Dedifferentiated amniotic fluid mesenchymal stem cell (primary cell): Measurements from ENCODE around the gene TTC31.

Experiments
- DNase-seq: peaks from one replicate; pipeline ENCODE4 v3.0.0-alpha.2; 2016; ENCODE audit errors: extremely low spot score

TTC31 gene

DNA sequence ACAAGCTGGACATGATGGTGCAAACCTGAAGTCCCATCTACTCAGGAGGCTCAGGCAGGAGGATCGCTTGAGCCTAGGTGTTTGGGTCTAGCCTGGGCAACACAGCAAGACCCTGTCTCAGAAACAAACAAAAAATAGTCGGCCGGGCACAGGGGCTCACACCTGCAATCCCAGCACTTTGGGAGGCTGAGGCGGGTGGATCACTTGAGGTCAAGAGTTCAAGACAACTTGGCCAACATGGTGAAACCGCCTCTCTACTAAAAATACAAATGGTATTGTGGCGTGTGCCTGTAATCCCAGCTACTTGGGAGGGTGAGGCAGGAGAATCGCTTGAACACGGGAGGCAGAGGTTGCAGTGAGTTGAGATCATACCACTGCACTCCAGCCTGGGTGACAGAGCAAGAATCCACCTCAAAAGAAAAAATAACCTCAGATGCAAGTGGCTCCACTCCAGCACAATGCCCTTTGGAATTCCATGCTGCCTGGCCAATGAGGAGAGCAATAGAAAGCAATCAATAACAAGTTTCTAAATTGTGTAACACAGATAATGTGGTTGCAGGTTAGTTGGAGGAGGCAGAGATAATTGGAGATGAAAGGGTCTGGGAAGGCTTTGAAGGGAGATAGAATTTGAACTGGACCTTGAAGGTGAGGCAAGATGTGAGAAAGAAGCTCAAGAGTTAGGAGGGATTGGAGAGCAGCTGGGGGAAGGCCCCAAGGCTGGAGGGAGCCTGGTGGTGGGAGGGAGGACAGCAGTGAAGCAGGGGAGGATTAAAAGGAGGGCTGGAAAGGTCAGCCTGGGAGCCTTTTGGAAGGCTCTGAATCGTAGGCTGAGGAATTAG, 6.0 kb downstream of the TTC31 start:
- DNase-seq, result no peak

DNA sequence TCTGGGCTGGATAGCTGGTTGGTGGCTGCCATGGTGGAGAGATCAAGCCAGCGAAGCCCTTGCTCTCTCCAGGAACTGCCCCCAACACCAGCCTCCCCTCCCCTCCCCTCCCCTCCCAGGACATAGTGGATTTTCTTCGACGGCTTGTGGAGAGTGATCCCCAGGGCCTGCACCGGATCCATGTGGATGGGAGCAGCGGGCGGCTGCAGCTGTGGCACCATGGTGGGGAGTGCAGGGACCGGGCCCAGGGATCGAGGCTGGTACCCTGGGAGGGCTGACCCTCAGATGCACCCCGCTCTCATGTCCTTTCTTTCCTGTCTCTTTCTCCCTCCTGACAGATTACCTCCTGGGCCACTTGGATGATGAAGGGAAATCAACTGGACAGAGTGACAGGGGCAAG, 7.0 kb downstream of the TTC31 start:
- no peak for DNase-seq

DNA sequence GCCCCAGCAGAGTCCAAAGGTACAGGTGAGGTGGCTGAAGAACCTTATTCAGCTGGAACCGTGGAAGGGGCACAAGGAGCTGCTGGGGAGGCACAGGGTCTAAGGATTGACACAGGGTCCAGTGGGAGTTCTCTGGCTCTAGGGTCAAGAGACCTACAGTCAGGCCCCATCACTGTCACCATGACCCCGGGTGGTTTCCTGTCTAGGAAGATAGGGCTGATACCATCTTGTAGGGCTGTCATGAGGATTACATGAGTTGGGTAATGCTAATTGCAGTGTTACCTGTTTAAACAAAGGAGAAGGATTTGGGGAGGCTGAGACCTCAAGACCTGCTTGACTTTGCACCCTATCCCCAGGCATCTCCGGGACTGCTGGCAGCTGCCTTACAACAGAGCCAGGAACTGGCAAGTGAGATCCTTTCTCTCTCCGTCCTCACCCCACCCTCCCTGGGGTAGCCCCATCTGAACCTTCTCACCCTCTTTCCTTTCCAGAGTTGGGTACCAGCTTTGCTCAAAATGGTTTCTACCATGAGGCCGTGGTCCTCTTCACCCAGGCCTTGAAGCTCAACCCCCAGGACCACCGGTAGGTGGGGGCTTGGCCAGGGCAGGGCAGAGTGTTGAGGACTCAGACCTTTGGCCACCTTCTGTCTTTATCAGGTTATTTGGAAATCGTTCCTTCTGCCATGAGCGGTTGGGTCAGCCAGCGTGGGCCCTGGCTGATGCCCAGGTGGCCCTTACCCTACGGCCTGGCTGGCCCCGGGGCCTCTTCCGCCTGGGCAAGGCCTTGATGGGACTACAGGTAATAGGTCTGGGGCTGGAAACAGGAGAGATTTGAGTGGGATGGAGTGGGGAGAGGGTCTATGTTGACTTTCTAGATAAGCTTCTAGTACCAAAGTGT, 9.0 kb downstream of the TTC31 start:
- DNase-seq, result no peak

DNA sequence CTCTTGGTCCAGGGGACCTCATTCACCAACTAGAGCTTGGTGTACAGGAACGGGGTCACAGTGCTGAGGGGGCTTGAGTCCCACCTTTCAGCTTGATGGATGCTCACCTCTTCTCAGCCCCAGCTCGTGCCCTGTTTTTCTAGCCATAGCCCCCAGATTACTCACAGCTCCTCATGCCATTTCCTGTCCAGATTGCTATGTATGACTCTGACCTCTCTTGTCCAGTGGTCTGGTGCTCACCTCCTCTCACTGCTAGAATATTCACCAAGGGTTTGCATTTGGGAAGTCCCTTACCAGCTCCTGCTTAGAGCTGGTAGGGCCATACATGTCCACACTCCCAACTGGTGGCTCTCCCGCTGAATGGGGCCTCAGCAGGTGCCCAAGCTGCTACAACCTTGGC, 10.7 kb downstream of the TTC31 start:
- no peak for DNase-seq

DNA sequence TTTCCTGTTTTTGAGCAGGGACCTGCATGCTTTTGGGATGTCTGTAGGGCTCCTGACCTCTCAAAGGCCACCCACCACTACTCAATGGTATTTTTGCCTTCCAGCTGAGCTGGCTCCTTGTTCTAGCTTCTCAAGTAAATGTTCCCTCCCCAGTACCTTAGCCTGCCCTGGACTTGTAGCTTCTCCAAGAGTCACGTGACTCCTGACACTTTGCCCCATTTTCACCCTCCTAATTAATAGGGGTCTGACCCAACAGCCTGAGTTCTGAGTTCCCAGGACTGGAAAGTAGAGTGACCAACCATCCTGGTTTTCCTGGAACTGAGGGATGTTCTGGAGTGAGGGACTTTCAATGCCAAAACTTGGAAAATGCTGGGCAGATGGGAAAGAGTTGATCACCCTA, 12.6 kb downstream of the TTC31 start:
- DNase-seq, result no peak

DNA sequence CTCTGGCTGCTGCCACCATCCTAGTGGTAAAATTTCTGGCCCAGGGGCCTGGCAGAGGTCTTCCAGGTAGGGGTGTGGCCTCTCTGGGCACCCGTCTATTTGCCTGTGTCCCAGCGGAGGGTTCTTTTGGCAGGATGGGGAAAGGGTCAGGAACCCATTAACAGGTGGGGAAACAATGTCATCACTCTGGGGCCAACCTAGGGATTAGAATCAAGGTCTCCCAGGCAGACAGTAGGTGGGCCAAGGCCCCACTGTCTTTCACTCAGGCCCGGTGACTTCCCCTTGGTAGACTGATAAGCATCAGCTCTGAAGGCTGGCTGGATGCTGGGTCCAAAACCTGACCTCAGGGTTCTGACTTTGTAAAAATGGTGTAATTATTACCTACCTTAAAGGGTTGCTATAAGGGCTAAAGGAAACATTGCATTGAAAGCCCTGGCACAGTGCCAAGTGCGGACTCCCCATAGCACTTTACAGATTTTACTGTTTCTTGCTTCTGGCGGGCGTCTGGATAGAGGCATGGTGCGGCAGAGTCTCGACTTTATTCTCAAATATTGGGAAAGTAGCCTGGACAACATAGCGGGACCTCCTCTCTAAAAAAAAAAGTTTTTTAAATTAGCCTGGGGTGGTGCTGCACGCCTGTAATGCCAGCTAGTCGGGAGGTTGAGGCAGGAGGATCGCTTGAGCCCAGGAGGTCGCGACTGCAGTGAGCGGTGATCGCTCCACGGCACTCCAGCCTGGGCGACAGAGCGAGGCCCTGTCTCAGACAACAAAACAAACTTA, 14.3 kb downstream of the TTC31 start:
- no peak for DNase-seq

DNA sequence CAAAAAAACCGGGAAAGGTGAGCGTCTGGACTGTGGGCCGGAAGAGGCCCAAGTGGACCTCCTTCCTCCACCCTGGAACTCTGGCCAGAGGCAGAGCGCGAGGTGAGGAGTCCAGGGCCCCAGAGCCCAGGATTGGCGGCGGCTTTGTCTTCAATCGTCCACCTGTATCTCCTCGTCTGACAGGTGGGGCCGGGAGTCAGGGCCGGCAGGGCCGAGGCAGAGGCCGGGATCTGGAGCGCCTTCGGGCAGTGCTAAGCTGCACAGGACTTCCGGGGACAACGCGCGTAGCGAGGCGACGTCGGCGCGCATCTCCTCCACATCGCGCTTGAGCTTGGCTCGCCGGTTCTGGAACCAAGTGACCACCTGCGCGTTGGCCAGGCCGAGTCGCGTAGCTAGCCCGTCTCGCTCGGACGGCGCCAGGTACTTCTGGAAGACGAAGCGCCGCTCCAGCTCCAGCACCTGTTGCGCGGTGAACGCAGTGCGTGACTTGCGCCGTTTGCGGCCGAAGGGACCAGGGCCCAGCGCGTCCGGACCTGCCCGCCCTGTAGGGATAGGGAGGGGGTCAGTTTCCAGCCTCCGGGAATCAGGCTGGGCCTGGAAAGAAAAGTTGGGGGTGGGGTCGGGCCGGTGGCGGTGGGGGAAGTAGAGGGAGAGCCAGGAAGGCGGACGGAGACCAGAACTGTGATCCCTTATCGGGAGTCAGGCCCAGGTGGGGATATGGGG, 15.1 kb downstream of the TTC31 start:
- no peak for DNase-seq

DNA sequence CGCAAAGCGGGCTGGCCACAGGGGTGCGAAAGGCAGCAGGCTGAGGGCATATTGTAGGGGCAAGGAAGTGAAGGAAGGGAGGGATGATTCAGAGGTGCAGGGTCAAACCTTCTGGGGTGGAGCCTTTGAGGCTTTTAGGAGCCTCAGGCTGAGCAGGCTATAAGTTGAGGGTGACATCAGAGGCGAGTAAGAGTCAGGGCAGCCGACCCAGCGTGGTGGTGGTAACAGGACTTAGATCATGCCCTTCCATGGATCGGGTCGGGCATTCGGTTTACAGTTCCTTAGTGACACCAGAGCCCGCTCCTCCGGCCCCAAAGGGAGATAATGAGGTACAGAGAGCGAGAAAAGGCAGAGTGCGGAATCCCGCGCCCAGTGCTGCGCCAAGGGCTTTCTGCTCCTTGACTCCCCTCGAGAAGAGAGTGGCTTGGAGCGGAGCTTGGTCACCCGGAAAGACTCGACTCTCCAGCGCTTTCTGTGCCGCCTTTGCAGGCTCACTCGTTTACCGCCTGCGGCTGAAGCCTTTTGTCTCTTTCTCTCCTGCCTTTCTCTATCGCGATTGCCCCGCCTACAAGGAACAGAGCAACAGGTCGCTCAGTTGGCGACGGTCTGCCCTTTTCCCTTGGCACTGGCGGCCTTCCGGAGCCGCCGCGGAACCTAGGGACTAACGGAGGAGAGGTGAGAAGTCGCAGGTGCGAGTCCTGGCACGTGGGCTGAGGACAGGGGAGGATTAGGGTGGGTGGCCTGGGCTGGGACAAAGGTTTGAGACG, 15.8 kb downstream of the TTC31 start:
- DNase-seq, result no peak

DNA sequence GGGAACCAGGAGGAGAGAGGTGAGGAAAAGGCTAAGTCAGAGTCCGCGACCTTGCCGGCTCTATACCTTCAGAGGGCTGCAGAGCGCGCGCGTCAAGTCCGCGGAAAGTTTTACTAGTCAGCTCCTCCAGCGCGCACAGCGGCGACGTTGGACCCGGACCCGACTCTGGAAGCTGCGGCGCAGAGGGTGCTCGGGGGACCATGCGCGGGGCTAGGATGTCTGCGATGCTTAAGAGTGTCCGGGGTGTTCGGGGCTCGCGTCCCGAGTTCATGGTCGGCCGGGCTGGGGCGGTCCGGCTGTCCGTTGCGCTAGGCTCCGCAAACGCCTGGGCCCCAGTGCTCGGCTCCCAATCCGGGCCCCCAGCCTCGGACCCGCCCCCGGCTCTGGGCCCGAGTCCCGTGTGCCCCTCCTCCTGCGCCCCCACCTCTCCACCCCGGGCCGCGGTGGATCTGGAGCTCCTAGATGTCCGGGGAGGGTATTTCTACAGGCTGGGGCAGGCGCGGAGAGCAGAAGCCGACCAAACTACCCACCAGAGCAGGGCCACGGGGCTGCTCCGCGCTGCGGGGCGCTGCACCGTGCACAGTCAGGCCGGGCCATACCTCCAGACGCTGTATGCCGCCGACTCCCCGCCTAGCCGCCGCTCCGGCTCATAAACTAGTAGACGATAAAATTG, 16.5 kb downstream of the TTC31 start, which contains the start of gene LBX2:
LBX2 (minus strand) TSS at position 337 of the 673 bp plus-strand sequence; CDS start at position 271, 66 bp downstream.
- no peak for DNase-seq

DNA sequence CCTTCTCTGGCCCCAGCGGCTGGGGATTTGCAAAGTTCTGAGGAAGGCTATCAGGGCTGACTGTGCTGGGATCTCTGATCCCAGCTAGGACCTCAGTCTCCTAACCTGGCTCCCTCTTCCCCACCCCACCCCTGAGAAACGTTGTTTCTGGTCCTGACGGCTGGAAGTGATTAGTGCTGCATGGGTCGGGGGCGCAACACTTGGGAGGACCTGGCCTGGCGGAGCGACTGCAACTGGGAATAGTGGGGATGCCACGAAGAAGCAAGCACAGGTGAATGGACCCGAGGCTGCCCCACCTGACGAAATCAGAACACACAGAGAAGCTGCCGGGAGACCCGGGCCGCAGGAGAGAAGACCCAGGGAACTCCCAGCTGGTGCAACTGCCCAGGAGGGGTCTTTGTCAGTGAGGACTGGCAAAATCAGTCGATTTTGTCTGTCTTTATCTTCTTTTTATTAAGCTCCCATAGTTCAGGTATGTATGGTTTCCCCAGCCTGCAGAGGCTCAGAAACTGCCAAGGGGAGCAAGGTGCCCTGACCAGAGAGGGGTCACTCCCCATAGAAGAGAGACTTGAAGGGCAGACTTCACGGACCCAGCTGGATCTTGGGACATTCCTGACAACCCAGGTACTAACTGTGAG, 17.2 kb downstream of the TTC31 start:
- no peak for DNase-seq

DNA sequence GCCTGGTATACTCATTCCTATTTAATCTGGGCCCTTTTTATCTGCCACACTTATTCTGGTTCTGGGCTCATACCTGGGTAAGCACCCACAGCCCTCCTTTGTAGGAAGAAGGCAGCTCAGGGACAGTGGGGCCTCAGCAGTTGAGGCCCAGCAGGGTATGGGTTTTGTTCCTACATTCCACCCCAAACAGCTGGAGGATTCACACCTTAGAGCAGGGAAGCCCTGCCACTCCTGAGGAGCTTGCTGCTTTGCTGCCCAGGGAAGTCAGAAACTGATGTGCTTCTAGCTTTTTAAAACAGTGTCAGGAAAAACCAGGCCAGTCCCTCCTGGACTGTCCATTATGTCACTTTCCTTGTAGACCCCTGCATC, 17.7 kb downstream of the TTC31 start:
- no peak for DNase-seq

DNA sequence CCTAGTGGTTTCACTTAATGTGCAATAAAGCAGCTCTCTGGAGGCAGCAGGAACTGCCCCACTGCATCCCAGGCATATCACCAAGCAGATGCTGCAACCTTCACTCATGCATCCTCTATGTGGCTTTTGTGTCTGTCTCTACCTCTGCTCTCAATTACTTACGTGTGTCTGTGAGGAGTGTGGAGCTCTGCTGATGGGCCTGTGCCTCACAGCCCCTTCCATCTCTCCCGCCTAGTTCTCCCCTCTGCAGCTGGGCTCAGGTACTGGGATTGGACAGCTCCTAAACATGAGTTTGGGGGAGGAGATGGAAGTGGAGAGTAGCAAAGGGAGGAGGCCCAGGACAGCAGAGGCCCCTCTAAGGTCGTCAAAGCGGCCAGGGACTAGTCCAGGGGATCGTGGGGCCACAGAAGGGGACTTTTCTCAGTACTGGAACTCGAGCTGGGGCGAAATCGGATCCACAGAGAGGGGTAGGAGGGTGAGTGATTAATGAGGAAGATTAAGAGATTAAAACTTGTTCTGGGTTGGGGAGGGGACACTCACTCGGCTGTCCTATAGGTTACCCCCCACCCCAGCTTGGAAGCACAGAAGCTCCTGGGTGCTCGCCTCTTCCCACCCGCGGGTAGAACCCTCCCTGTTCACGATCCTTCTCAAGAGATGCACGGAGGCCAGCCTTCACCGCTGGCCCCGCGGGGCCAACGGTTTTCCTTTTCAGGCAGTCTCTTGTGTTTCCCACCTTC, 18.6 kb downstream of the TTC31 start:
- DNase-seq, result no peak

DNA sequence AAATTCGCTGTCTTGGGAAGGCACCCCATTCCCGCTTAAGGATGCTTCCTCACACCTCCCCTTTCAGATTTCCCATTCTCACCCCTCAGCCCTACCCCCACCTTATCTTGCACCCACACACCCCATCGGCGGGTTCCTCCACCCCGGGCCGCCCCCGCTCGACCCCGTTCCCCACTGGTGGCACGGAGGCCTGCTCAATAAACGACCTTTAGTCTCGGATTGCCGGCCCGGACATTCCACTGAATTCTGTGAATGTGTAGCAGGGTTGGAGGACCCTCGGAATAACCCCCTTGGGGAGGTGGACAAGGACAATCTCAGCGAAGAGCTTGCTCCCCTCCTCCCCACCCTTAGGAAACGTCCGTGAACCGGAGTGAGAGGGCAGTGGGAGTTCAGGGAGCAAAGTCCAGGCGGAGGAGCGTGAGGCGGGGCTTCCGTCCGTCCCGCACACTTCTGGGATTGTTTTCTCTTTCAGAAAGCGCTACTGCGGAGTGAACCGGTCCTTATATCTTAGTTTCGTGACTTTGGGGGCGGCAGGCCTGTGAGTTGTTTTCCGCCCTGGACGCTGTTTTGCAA, 19.4 kb downstream of the TTC31 start:
- DNase-seq, result no peak

DNA sequence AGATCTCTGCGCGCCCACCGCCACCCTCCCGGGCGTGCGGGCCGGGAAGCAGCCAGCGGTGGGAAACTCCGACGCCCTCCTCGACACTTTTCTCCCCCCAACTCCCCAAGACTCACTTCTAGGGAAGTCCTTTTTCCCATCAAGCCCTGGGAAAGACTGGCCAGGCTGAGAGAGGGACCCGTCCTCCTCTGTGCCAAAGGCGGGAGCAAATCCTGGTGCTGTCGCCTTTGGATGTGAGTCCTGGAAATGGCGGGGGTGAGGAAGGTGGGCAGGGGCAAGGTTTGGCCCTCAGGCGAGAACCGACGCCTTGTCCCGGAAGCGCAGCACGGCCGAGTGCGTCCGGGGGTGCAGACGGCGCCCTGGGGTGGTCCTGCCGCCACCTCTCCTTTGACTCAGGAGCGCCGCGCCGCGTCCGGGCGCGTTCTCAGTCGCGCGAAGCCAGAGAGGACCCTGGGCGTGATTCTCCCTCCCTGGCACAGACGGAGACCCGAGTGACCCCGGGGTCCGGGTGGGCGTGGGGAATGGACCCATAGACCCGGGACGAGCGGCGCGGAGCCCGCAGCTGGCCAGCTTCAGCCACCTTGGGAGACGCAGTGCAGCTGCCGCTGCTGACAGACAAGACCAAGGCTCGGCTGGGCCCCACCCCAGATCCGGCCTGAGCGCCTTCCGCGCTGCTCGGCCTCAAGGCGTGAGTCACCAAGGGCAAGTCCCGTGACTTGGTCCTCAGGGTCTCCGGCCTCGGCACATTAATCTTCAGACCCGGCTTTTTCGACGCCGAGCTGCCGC, 20.0 kb downstream of the TTC31 start:
- peak; percentile 68 for DNase-seq

DNA sequence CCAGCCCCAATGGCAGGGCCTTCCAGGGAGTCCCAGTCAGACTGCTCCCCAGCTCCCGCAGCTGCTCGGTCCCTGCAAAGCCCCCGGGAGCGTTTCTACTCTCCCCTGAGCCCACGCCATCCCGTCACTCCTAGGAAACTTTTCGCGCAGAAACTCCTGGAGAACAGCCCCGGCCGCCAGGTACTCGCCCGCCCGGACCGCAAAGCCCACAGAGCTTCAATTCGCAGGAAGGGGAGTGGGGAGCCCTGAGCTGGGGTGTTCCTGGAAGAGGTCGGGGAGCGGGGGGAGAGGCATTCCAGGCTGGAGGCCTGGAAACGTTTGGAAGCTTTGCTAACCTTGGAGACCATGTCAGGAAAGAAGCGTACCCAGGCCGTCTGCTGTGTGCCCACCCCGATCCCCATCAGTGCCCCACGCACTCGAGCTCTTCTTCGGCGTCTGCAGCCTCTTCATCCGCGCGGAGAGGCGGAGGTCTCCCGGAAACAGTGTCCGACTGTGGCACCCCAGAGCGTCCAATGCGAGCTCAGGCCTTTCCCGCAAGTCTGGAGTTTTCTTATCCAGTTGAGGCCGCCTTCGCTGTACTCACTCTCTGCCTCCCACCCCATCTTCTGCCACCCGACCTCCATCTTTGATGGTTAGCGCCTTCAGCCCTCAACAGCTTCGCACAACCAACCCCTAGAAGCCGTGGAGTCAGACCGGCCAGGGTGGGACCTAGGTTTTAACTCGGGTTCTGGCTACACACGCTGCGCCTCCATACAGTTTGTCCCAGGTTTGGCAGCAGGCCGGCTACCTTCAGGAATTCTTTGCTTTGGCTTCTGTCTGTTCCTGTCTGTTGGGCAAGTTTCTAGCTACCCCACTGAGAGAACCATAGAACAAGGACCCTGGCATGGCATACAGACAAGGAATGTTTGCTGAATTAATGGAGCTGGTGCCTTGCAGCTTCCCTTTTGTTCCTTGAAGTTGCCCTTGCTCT, 20.9 kb downstream of the TTC31 start:
- DNase-seq, result no peak

DNA sequence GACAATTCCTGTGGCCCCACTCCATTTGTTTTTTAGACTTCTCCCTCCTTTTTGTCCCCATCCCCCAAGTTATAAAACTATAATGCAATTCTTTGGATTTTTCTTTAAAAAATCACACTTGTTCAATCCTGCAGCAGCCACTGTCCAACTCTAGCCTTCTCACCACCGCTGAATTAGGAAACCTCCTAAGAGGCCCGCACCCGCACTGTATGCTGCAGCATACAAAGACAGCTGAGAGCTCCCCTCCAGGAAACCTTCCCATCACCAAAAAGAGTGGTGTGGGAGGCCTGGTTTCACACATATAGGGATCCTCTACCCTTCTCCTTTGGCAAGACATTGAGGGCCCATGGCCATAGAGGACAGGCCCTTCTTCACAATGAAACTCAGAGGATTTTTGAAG, 21.7 kb downstream of the TTC31 start:
- no peak for DNase-seq
